IMR-90 (cell line): ENCODE measurements around the gene ANKRD13A. TPM values are rescaled to one million over a fixed set of nuclear protein-coding genes. Genes with fewer than 3 reads are reported as not detected.

ENCODE experiments used
- ATAC-seq: fragments of 200-7000 bp; cut with Tn5 transposase; 2 replicates; pipeline ENCODE4 v1.9.1; 2020; ENCODE audit warnings: low read depth, mild to moderate bottlenecking, moderate library complexity
- BruUV-seq: library from RNA; stranded (reverse); fragments of 400-500 nt; replicated peaks from 2 replicates; lab custom pipeline; 2021; lab: Mats Ljungman, UMichigan
- CTCF ChIA-PET: fragments of 300-600 bp; formaldehyde crosslinking; extraction: SDS; loops from one replicate; lab custom pipeline; 2021; ENCODE audit warnings: antibody characterized with exemption; lab: Yijun Ruan, JAX
- POLR2A ChIA-PET: fragments of 300-600 bp; sonication (Branson Sonifier 250); formaldehyde crosslinking; loops from one replicate; lab custom pipeline; 2022; ENCODE audit warnings: antibody characterized with exemption; ENCODE audit not compliant: unreplicated experiment; lab: Charles Lee
- DNase-seq: peaks from one replicate; pipeline ENCODE4 v3.0.0; 2013
- H2AFZ ChIP-seq: replicated peaks from 2 replicates; pipeline ENCODE3; 2013; ENCODE audit warnings: low read length, mild to moderate bottlenecking; ENCODE audit not compliant: poor library complexity
- H2AK5ac ChIP-seq: 2 replicates; pipeline ENCODE4 v1.6.1; 2013; ENCODE audit warnings: low read depth, low read length, inconsistent platforms
- H2AK9ac ChIP-seq: replicated peaks from 2 replicates; pipeline ENCODE3; 2013; ENCODE audit warnings: mild to moderate bottlenecking, low read depth, low read length, moderate library complexity; ENCODE audit not compliant: poor library complexity
- H2BK120ac ChIP-seq: 2 replicates; pipeline ENCODE4 v1.6.1; 2013; ENCODE audit warnings: low read depth, low read length, inconsistent platforms
- H2BK15ac ChIP-seq: 3 replicates; pipeline ENCODE4 v1.6.1; 2013; ENCODE audit warnings: low read depth, low read length, inconsistent platforms
- H2BK20ac ChIP-seq: 2 replicates; pipeline ENCODE4 v1.6.1; 2013; ENCODE audit warnings: low read depth, mild to moderate bottlenecking, inconsistent platforms, low read length, moderate library complexity
- H2BK5ac ChIP-seq: 2 replicates; pipeline ENCODE4 v1.6.1; 2013; ENCODE audit warnings: mild to moderate bottlenecking, low read depth, low read length, inconsistent platforms; ENCODE audit not compliant: poor library complexity, severe bottlenecking
- H3K14ac ChIP-seq: replicated peaks from 2 replicates; pipeline ENCODE4 v1.6.1; 2013; ENCODE audit warnings: low read depth, low read length, inconsistent platforms
- H3K18ac ChIP-seq: 2 replicates; pipeline ENCODE4 v1.6.1; 2013; ENCODE audit warnings: low read depth, low read length, control low read depth
- H3K23ac ChIP-seq: 2 replicates; pipeline ENCODE4 v1.6.1; 2013; ENCODE audit warnings: low read depth, low read length, inconsistent platforms
- H3K27ac ChIP-seq: 2 replicates; pipeline ENCODE4 v1.5.1; 2013; ENCODE audit warnings: mild to moderate bottlenecking, control low read depth, low read length; ENCODE audit not compliant: insufficient read depth
- H3K27me3 ChIP-seq: 2 replicates; pipeline ENCODE4 v1.6.1; 2013; ENCODE audit warnings: low read length; ENCODE audit not compliant: control insufficient read depth, insufficient read depth
- H3K36me3 ChIP-seq: 2 replicates; pipeline ENCODE4 v1.6.1; 2013; ENCODE audit warnings: low read length, mixed read lengths; ENCODE audit not compliant: control insufficient read depth, insufficient read depth
- H3K4ac ChIP-seq: 2 replicates; pipeline ENCODE4 v1.6.1; 2013; ENCODE audit warnings: low read depth, low read length, inconsistent platforms
- H3K4me1 ChIP-seq: 2 replicates; pipeline ENCODE4 v1.6.1; 2013; ENCODE audit warnings: low read length, mixed read lengths; ENCODE audit not compliant: control insufficient read depth, insufficient read depth
- H3K4me2 ChIP-seq: 2 replicates; pipeline ENCODE4 v1.6.1; 2013; ENCODE audit warnings: low read depth, mild to moderate bottlenecking, control low read depth, low read length, moderate library complexity
- H3K4me3 ChIP-seq: 2 replicates; pipeline ENCODE4 v1.5.1; 2013; ENCODE audit warnings: low read depth, mild to moderate bottlenecking, control low read depth, low read length, moderate library complexity; ENCODE audit not compliant: insufficient read depth
- H3K56ac ChIP-seq: 2 replicates; pipeline ENCODE4 v1.6.1; 2013; ENCODE audit warnings: low read length, inconsistent platforms; ENCODE audit not compliant: insufficient read depth; ENCODE audit errors: extremely low read depth
- H3K79me1 ChIP-seq, 2 experiments: 2 replicates each; pipeline ENCODE4 v1.6.1; 2013; ENCODE audit warnings: low read length in 2 of 2, inconsistent platforms in 1 of 2, low read depth in 1 of 2
- H3K9ac ChIP-seq: 2 replicates; pipeline ENCODE4 v1.6.1; 2013; ENCODE audit warnings: low read depth, low read length, control low read depth
- H3K9me1 ChIP-seq: 2 replicates; pipeline ENCODE4 v1.6.1; 2013; ENCODE audit warnings: low read length, inconsistent platforms; ENCODE audit not compliant: insufficient read depth
- H3K9me3 ChIP-seq: 2 replicates; pipeline ENCODE4 v1.6.1; 2013; ENCODE audit warnings: low read length; ENCODE audit not compliant: control insufficient read depth, insufficient read depth
- H4K20me1 ChIP-seq: 2 replicates; pipeline ENCODE4 v1.6.1; 2013; ENCODE audit warnings: low read length, inconsistent platforms; ENCODE audit not compliant: insufficient read depth
- H4K5ac ChIP-seq: 2 replicates; pipeline ENCODE4 v1.6.1; 2013; ENCODE audit warnings: mild to moderate bottlenecking, low read depth, low read length, control low read depth
- H4K8ac ChIP-seq, 2 experiments: 2 replicates each; pipeline ENCODE4 v1.6.1; 2013; ENCODE audit warnings: low read depth in 2 of 2, low read length in 2 of 2, control low read depth in 1 of 2, inconsistent platforms in 1 of 2
- H4K91ac ChIP-seq: 2 replicates; pipeline ENCODE4 v1.6.1; 2013; ENCODE audit warnings: low read depth, low read length, inconsistent platforms; ENCODE audit not compliant: insufficient read depth
- NFE2L2 ChIP-seq: fragments of 150-350 bp; IDR thresholded peaks from 2 replicates; pipeline ENCODE4 v1.6.1; 2016; ENCODE audit warnings: low read depth, mild to moderate bottlenecking, low read length
- POLR2A ChIP-seq: IDR thresholded peaks from 2 replicates; pipeline ENCODE4 v1.6.1; 2012; ENCODE audit warnings: mild to moderate bottlenecking, low read depth, low read length
- WGBS, 2 experiments: methylation state at CpG; one replicate each; pipeline versions ENCODE4 v1.1.5 to v1.1.7; 2013; ENCODE audit warnings: missing lambda C conversion rate in 2 of 2; ENCODE audit not compliant: insufficient read length in 1 of 2; ENCODE audit errors: extremely low coverage in 2 of 2; 5-methylcytosine and 5-hydroxymethylcytosine counted together
- dilution Hi-C: fragments of 300-500 bp; cut with HindIII; formaldehyde crosslinking; loops from one replicate; pipeline ENCODE4 v1.14.3; 2018; ENCODE audit warnings: low sequenced_read_pairs; ENCODE audit not compliant: unreplicated experiment
- in situ Hi-C: fragments of 300-500 bp; cut with MboI; formaldehyde crosslinking; loops from 3 replicates; pipeline ENCODE4 v1.14.3; 2019; ENCODE audit warnings: low sequenced_read_pairs, inconsistent platforms, mixed read lengths
- intact Hi-C: fragments of 100-400 bp; cut with micrococcal nuclease; formaldehyde crosslinking; loops from 2 replicates; pipeline ENCODE4 v1.10.0; 2022
- polyA plus RNA-seq, 3 experiments: library from polyadenylated mRNA; depleted of rRNA; stranded (reverse); fragments of >200 nt; gene quantifications; 2 replicates each; pipeline ENCODE4 v1.2.3, GENCODE V29; 2012; ENCODE audit warnings: low replicate concordance in 1 of 3
- total RNA-seq: library from RNA; depleted of rRNA; stranded (reverse); fragments of >200 nt; gene quantifications from 2 replicates; pipeline ENCODE4 v1.2.3, GENCODE V29; 2012

The ANKRD13A gene
- total and polyA plus RNA-seq, 2 of the 4 experiments (the other 2 are of a cell fraction): 299 to 449 TPM

- no peak overlapping the region for H3K14ac ChIP-seq
- no peak overlapping the region for H2AK9ac ChIP-seq
- no peak overlapping the region for H2BK15ac ChIP-seq
- dilution Hi-C loops: no loop called here
- DNase-seq (no peak), ATAC-seq (no peak)
- no peaks in the 10 kb centered on the region for H3K27me3 ChIP-seq
- H4K20me1 ChIP-seq: no peaks in the 10 kb centered on the region
- no peak overlapping the region for H3K18ac ChIP-seq
- H3K4me3 ChIP-seq: no peak overlapping the region
- no peak overlapping the region for H2BK20ac ChIP-seq
- H3K9ac ChIP-seq: no peak overlapping the region
- no peak overlapping the region for H2AK5ac ChIP-seq
- no peak overlapping the region for H4K5ac ChIP-seq
- CTCF ChIA-PET: interaction anchor here (1.5 kb wide), 1 partner anchor 9 kb away, joined by 3 read pairs; no protein-coding TSS in a partner anchor
- H4K8ac ChIP-seq: no peak overlapping the region
- WGBS, 2 experiments: 80% methylated on average over 12 of the region's 14 CpGs; no CpG with 5 or more reads in 1 of the 2 experiments
- H3K4ac ChIP-seq: no peak overlapping the region
- intact Hi-C loops: no loop called here
- no peak overlapping the region for H4K91ac ChIP-seq
- no peak overlapping the region for H3K4me2 ChIP-seq
- TF ChIP-seq POLR2A: no peak
- no peak for TF ChIP-seq NFE2L2
- H2BK120ac ChIP-seq: no peak overlapping the region
- peaks cover 9 to 33% of the 10 kb centered on the region in 2 experiments; a peak in 2 of 4 replicates for H3K79me1 ChIP-seq
- no peak overlapping the region for H3K27ac ChIP-seq
- no peak overlapping the region; the same call in 1 of the 2 replicates for H3K23ac ChIP-seq
- H2AFZ ChIP-seq: no peak overlapping the region
- no TSS peak for BruUV-seq
- POLR2A ChIA-PET: no interaction called here
- no peak overlapping the region for H3K56ac ChIP-seq
- H2BK5ac ChIP-seq: no peak overlapping the region
- peaks cover 33% of the 10 kb centered on the region for H3K36me3 ChIP-seq
- in situ Hi-C loops: no loop called here
- H3K9me3 ChIP-seq: no peaks in the 10 kb centered on the region
- peaks cover 6% of the 10 kb centered on the region for H3K9me1 ChIP-seq
- 0 out of 2 replicates have a peak, but pooled peaks cover 1% of the 10 kb centered on the region for H3K4me1 ChIP-seq
Measured at GRCh38 chr12:109961201-109961600, 38.0 kb upstream of the ANKRD13A start.
